K562 (cell line): Measurements from ENCODE around the gene ARL6IP4. TPM values are rescaled to one million over a fixed set of nuclear protein-coding genes. Genes with fewer than 3 reads are reported as not detected.
A peak's percentile ranks its signal among the peaks of the same experiment; 100 is the strongest.

Experiments
- ATF1 ChIP-seq, 2 experiments: fragments of 450-650 bp in 1 of 2; IDR thresholded peaks; 2 replicates each; pipeline ENCODE4 v1.6.1; 2016; ENCODE audit warnings: missing compliant biosample characterization in 1 of 2, missing genetic modification characterization in 1 of 2
- CTBP1 ChIP-seq: fragments of 450-650 bp; IDR thresholded peaks from 2 replicates; pipeline ENCODE4 v1.6.1; 2016; ENCODE audit warnings: borderline replicate concordance
- GATA2 ChIP-seq: sonication (generic); formaldehyde crosslinking; IDR thresholded peaks from 2 replicates; pipeline ENCODE4 v1.4.0; 2020; ENCODE audit warnings: mild to moderate bottlenecking, missing genetic modification reagents
- MTA3 ChIP-seq: fragments of 450-650 bp; formaldehyde crosslinking; IDR thresholded peaks from 2 replicates; pipeline ENCODE4 v1.6.1; 2017; ENCODE audit warnings: mild to moderate bottlenecking, borderline replicate concordance
- NR1H2 ChIP-seq: sonication (generic); formaldehyde crosslinking; IDR thresholded peaks from 2 replicates; pipeline ENCODE4 v1.4.0; 2020; ENCODE audit warnings: mild to moderate bottlenecking, missing genetic modification reagents
- PBX2 ChIP-seq, 2 experiments: IDR thresholded peaks in 1 of 2; conservative IDR thresholded peaks in 1 of 2; 2 replicates each; pipeline ENCODE4 v1.6.1; 2016; ENCODE audit warnings: low read depth in 2 of 2, mild to moderate bottlenecking in 1 of 2, missing compliant biosample characterization in 1 of 2, missing genetic modification characterization in 1 of 2, moderate library complexity in 1 of 2
- PHTF2 ChIP-seq: fragments of 250-450 bp; sonication (Bioruptor Pico); IDR thresholded peaks from 2 replicates; pipeline ENCODE4 v1.5.0; 2021; ENCODE audit warnings: mild to moderate bottlenecking
- SIN3B ChIP-seq: fragments of 450-650 bp; IDR thresholded peaks from 2 replicates; pipeline ENCODE4 v1.6.1; 2017; ENCODE audit warnings: low read depth, mild to moderate bottlenecking, moderate library complexity
- SLC30A9 ChIP-seq: fragments of 250-450 bp; sonication (Bioruptor Pico); IDR thresholded peaks from 2 replicates; pipeline ENCODE4 v1.8.0; 2022; ENCODE audit warnings: mild to moderate bottlenecking, moderate library complexity
- TAF1 ChIP-seq: IDR thresholded peaks from 2 replicates; pipeline ENCODE4 v1.6.1; 2011; ENCODE audit warnings: mild to moderate bottlenecking, low read length, moderate library complexity; ENCODE audit not compliant: insufficient read depth, control insufficient read depth, severe bottlenecking; ENCODE audit errors: extremely low read depth
- TOE1 ChIP-seq, 2 experiments: fragments of 450-650 bp in 1 of 2; sonication (generic) in 1 of 2; formaldehyde crosslinking in 1 of 2; IDR thresholded peaks; 2 replicates each; pipeline versions ENCODE4 v1.7.1 to v1.8.0; 2016 to 2022; ENCODE audit warnings: borderline replicate concordance in 2 of 2, mild to moderate bottlenecking in 2 of 2, antibody characterized with exemption in 1 of 2, inconsistent platforms in 1 of 2, low read depth in 1 of 2, missing genetic modification reagents in 1 of 2, moderate library complexity in 1 of 2
- U2AF2 ChIP-seq: fragments of 200-400 bp; formaldehyde crosslinking; optimal IDR thresholded peaks from 2 replicates; pipeline ENCODE3; 2017; ENCODE audit warnings: low read depth, mild to moderate bottlenecking, low read length
- UBTF ChIP-seq, 2 experiments: IDR thresholded peaks; 2 replicates each; pipeline ENCODE4 v1.6.1; 2012; ENCODE audit warnings: improper control_type of control experiment in 2 of 2, low read depth in 2 of 2, low read length in 2 of 2, borderline replicate concordance in 1 of 2
- VEZF1 ChIP-seq: fragments of 200-800 bp; sonication (Bioruptor generic); IDR thresholded peaks from 2 replicates; pipeline ENCODE4 v1.6.1; 2017; ENCODE audit warnings: missing genetic modification characterization, missing compliant biosample characterization
- ZBTB2 ChIP-seq: fragments of 450-650 bp; IDR thresholded peaks from 2 replicates; pipeline ENCODE4 v1.6.1; 2016; ENCODE audit warnings: antibody characterized with exemption
- ZEB2 ChIP-seq: fragments of 450-650 bp; IDR thresholded peaks from 2 replicates; pipeline ENCODE4 v1.6.1; 2016
- ZNF785 ChIP-seq: fragments of 250-450 bp; sonication (Bioruptor Pico); IDR thresholded peaks from 2 replicates; pipeline ENCODE4 v1.4.0; 2020; ENCODE audit warnings: mild to moderate bottlenecking
- polyA plus RNA-seq, 8 experiments: library from polyadenylated mRNA; depleted of rRNA in 4 of 8; stranded (reverse) in 5 of 8; unstranded in 3 of 8; fragments of >200 nt; fragmentation: Nextera tagmentation in 2 of 8; fragmentation: Illumina TruSeq in 1 of 8; extraction: Ambion mirVana in 2 of 8; extraction: Trizol in 1 of 8; gene quantifications; 2 replicates each; pipeline versions ENCODE4 v1.2.1 to v1.2.3, GENCODE V29; 2011 to 2014; ENCODE audit warnings: inconsistent platforms in 1 of 8, missing spikeins in 1 of 8
- total RNA-seq, 7 experiments: library from RNA; depleted of rRNA in 6 of 7; stranded (reverse); fragments of >200 nt in 6 of 7; fragmentation: Illumina TruSeq in 2 of 7; extraction: Trizol in 2 of 7; gene quantifications; 2 replicates each; pipeline versions ENCODE4 v1.2.1 to v1.2.3, GENCODE V29; 2011 to 2021; ENCODE audit warnings: low replicate concordance in 1 of 7

ARL6IP4 gene
- total and polyA plus RNA-seq, 9 of the 15 experiments (the other 6 are each of a cell fraction or from before 2014, with no cell fraction given) = 2.4 to 255 (median 151) TPM

GRCh38 chr12:122965851-122966742 lies 14.4 kb upstream of the ARL6IP4 start, which contains the start of gene ABCB9 (continued):
- TF ChIP-seq SLC30A9 (CRISPR knock-in tag) = no peak
- no peak for TF ChIP-seq GATA2 (CRISPR knock-in tag)
- 0 out of 2 replicates have a peak, but pooled peaks have one; percentile 29 for TF ChIP-seq TOE1 (IDR thresholded peaks at IDR 0.05; ENCODE audit: borderline replicate concordance)
- TF ChIP-seq TOE1 (CRISPR knock-in tag; IDR thresholded peaks at IDR 0.05; ENCODE audit: borderline replicate concordance, low read depth) = no peak
- peak; percentile 66; the same call in 1 of the 2 replicates for TF ChIP-seq CTBP1
- TF ChIP-seq ATF1 (CRISPR knock-in tag; IDR thresholded peaks at IDR 0.05) = no peak
- TF ChIP-seq ATF1 (tag; IDR thresholded peaks at IDR 0.05) = peak; percentile 43
- TF ChIP-seq UBTF (IDR thresholded peaks at IDR 0.05; ENCODE audit: borderline replicate concordance in 1 of 2, low read depth in 2 of 2, low read length in 2 of 2) = peak; percentile 63 to 82; a peak in 2 of 4 replicates
- 0 out of 2 replicates have a peak, but pooled peaks have one; percentile 18 for TF ChIP-seq SIN3B
- TF ChIP-seq U2AF2 = no peak
- TF ChIP-seq NR1H2 (CRISPR knock-in tag) = peak; percentile 16; the same call in 1 of the 2 replicates
- TF ChIP-seq ZEB2 = peak; percentile 62; the same call in 1 of the 2 replicates
- TF ChIP-seq PBX2 (CRISPR knock-in tag; IDR thresholded peaks at IDR 0.05; ENCODE audit: low read depth) = peak; percentile 79
- no peak for TF ChIP-seq PBX2 (tag; conservative IDR thresholded peaks at IDR 0.05; ENCODE audit: low read depth)
- peak; percentile 84 for TF ChIP-seq TAF1
- TF ChIP-seq PHTF2 (CRISPR knock-in tag) = no peak
- peak; percentile 82 for TF ChIP-seq VEZF1
- TF ChIP-seq MTA3 = peak; percentile 55; the same call in 1 of the 2 replicates
- peak; percentile 64; the same call in 1 of the 2 replicates for TF ChIP-seq ZBTB2
- TF ChIP-seq ZNF785 (CRISPR knock-in tag) = no peak
